Measurements from ENCODE around the gene LMO2. TPM values are rescaled to one million over a fixed set of nuclear protein-coding genes. Genes with fewer than 3 reads are reported as not detected.
"Not testable (repeated sequence)": the region's sequence is repeated elsewhere in the genome, so short reads cannot be mapped to it uniquely, and the experiment has no call there.

LMO2 gene
- polyA plus RNA-seq, 3 donors, result 26.9 to 33.3 (median 27.3) TPM

GRCh38 chr11:33867561-33867960, 24.3 kb downstream of the LMO2 start:
- DNase-seq, result no peak

GRCh38 chr11:33866936-33867335, 24.9 kb downstream of the LMO2 start:
- DNase-seq, result no peak

GRCh38 chr11:33864479-33864878, 27.4 kb downstream of the LMO2 start:
- DNase-seq, result no peak

GRCh38 chr11:33863418-33864172, 28.3 kb downstream of the LMO2 start:
- no peak for DNase-seq

- DNase-seq, result no peak
Observed at GRCh38 chr11:33861941-33862589, 29.8 kb downstream of the LMO2 start.

- DNase-seq, result no peak
Observed at GRCh38 chr11:33861386-33861785, 30.5 kb downstream of the LMO2 start.

- DNase-seq, result no peak
Observed at GRCh38 chr11:33860926-33861325, 30.9 kb downstream of the LMO2 start.

GRCh38 chr11:33859306-33859705, 32.6 kb downstream of the LMO2 start:
- DNase-seq, result no peak

- DNase-seq, result no peak
Observed at GRCh38 chr11:33857933-33858371, 33.9 kb downstream of the LMO2 start.

GRCh38 chr11:33855500-33855899, 36.4 kb downstream of the LMO2 start:
- DNase-seq, result no peak

- DNase-seq, result no peak
Observed at GRCh38 chr11:33848717-33849390, 43.0 kb downstream of the LMO2 start.

GRCh38 chr11:33847251-33847650, 44.6 kb downstream of the LMO2 start:
- DNase-seq, result no peak

- DNase-seq, result no peak
Observed at GRCh38 chr11:33844236-33844635, 47.6 kb downstream of the LMO2 start.

GRCh38 chr11:33843018-33843417, 48.9 kb downstream of the LMO2 start:
- no peak for DNase-seq

- DNase-seq, result no peak
Observed at GRCh38 chr11:33842236-33842915, 49.5 kb downstream of the LMO2 start.

GRCh38 chr11:33838234-33838633, 53.6 kb downstream of the LMO2 start:
- not testable (repeated sequence) for DNase-seq

GRCh38 chr11:33837334-33837733, 54.5 kb downstream of the LMO2 start:
- DNase-seq, result not testable (repeated sequence)

- DNase-seq, result no peak
Observed at GRCh38 chr11:33835143-33835878, 56.6 kb downstream of the LMO2 start.

- no peak for DNase-seq
Observed at GRCh38 chr11:33832676-33833075, 59.2 kb downstream of the LMO2 start.

GRCh38 chr11:33830903-33831648, 60.8 kb downstream of the LMO2 start:
- DNase-seq, result no peak
